Lower leg skin (tissue), 4 donors: Measurements from ENCODE around the gene MS4A10. TPM values are rescaled to one million over a fixed set of nuclear protein-coding genes. Genes with fewer than 3 reads are reported as not detected.

Experiments
- DNase-seq, 2 donors: peaks; one replicate each; pipeline ENCODE4 v3.0.0-alpha.2; 2019; ENCODE audit warnings: low spot score in 2 of 2
- H3K4me3 ChIP-seq: fragments of 200-600 bp; sonication (generic); 2 replicates; pipeline ENCODE4 v1.5.1; 2017; ENCODE audit warnings: mild to moderate bottlenecking, low read depth; ENCODE audit not compliant: poor library complexity, severe bottlenecking
- CTCF ChIP-seq, 3 donors: fragments of 450-650 bp; IDR thresholded peaks; one replicate each; pipeline ENCODE4 v1.5.1; 2016; ENCODE audit warnings: antibody characterized with exemption in 3 of 3, mild to moderate bottlenecking in 3 of 3, moderate library complexity in 2 of 3
- POLR2A ChIP-seq, 2 donors: fragments of 450-650 bp; IDR thresholded peaks; one replicate each; pipeline ENCODE4 v1.6.1; 2016 to 2017; ENCODE audit warnings: antibody characterized with exemption in 2 of 2, mild to moderate bottlenecking in 1 of 2, moderate library complexity in 1 of 2
- WGBS, 2 donors: methylation state at CpG; one replicate each; pipeline ENCODE4 v1.1.5; 2018; 5-methylcytosine and 5-hydroxymethylcytosine counted together
- intact Hi-C: fragments of 100-400 bp; cut with DNase I; formaldehyde crosslinking; loops from one replicate; pipeline ENCODE4 v1.15.0; 2023; ENCODE audit warnings: low total_unique reads
- total RNA-seq, 4 donors: library from RNA; depleted of rRNA; stranded (reverse); fragments of >200 nt; gene quantifications; one replicate each; pipeline ENCODE4 v1.1.0, GENCODE V29; 2016

MS4A10 gene
- total RNA-seq, 4 donors from 2014 or later = not detected

- 90 to 95% methylated on average over 12 of the region's 12 CpGs for WGBS, 2 donors
- TF ChIP-seq CTCF (IDR thresholded peaks at IDR 0.05) = no peak
- DNase-seq = no peak
- intact Hi-C loops = loop anchor here (10.0 kb wide), 1 partner anchor 287 kb away; no protein-coding TSS in a partner anchor
- H3K4me3 ChIP-seq = no peak overlapping the region
Measured at GRCh38 chr11:60847896-60848295, 62.8 kb downstream of the MS4A10 start.

GRCh38 chr11:60848714-60849151 lies 63.6 kb downstream of the MS4A10 start:
- TF ChIP-seq POLR2A (IDR thresholded peaks at IDR 0.05) (no peak), CTCF (IDR thresholded peaks at IDR 0.05) (no peak)
- no peak for DNase-seq
- 88 to 93% methylated on average over 10 of the region's 10 CpGs for WGBS, 2 donors
- intact Hi-C loops = loop anchor here (10.0 kb wide), 1 partner anchor 286 kb away; no protein-coding TSS in a partner anchor
- H3K4me3 ChIP-seq = no peak overlapping the region

GRCh38 chr11:60849641-60850520 lies 64.7 kb downstream of the MS4A10 start:
- DNase-seq = no peak
- TF ChIP-seq CTCF (IDR thresholded peaks at IDR 0.05) (no peak), POLR2A (IDR thresholded peaks at IDR 0.05) (no peak)
- intact Hi-C loops = loop anchor here (10.0 kb wide), 1 partner anchor 285 kb away; no protein-coding TSS in a partner anchor
- WGBS, 2 donors = 89 to 90% methylated on average over 29 of the region's 29 CpGs
- H3K4me3 ChIP-seq = no peak overlapping the region

Other genes starting within 250 kb of the MS4A10 start
- not detected for gene MS4A8, start 85.7 kb upstream of the MS4A10 start, total RNA-seq
- not detected for gene MS4A18, start 60.6 kb upstream of the MS4A10 start, total RNA-seq
- not detected for gene MS4A15, start 28.5 kb upstream of the MS4A10 start, total RNA-seq
- gene CCDC86, start 56.8 kb downstream of the MS4A10 start, total RNA-seq = 10 to 100 TPM; 19.2 to 43.8 (median 21.8) TPM
- gene PTGDR2, start 70.6 kb downstream of the MS4A10 start, total RNA-seq = under 1 TPM; 0.13 to 0.64 (median 0.32) TPM
- gene ZP1, start 82.2 kb downstream of the MS4A10 start, total RNA-seq = under 1 TPM in 2 of 4 donors, not detected in 2; 0.25 to 0.26 TPM
- 100 to 1,000 TPM in 3 of 4 donors, 10 to 100 TPM in 1; 75.3 to 119 (median 108) TPM for gene PRPF19, start 121.3 kb downstream of the MS4A10 start, total RNA-seq
- 100 to 1,000 TPM in 1 of 4 donors, 10 to 100 TPM in 3; 62.1 to 101 (median 81.8) TPM for gene TMEM109, start 128.8 kb downstream of the MS4A10 start, total RNA-seq
- gene TMEM132A, start 139.1 kb downstream of the MS4A10 start, total RNA-seq = 10 to 100 TPM in 1 of 4 donors, 1 to 10 TPM in 3; 2.9 to 13.7 (median 5.3) TPM
- 1 to 10 TPM; 4.4 to 7.4 (median 5.4) TPM for gene SLC15A3, start 166.8 kb downstream of the MS4A10 start, total RNA-seq
- 1 to 10 TPM in 3 of 4 donors, under 1 TPM in 1; 0.42 to 2.7 (median 1.8) TPM for gene CD6, start 186.3 kb downstream of the MS4A10 start, total RNA-seq